Astrocyte of the spinal cord (primary cell): Measurements from ENCODE around the gene LMO4.

Source experiments
- DNase-seq: peaks from one replicate; pipeline ENCODE4 v3.0.0; 2011; ENCODE audit warnings: low read depth, low spot score
- H3K4me3 ChIP-seq: 2 replicates; pipeline ENCODE4 v1.5.1; 2011; ENCODE audit warnings: low read depth, mild to moderate bottlenecking, low read length, moderate library complexity
- CTCF ChIP-seq: IDR thresholded peaks from 2 replicates; pipeline ENCODE4 v1.5.1; 2012; ENCODE audit warnings: low read depth, mild to moderate bottlenecking, low read length, inconsistent platforms
- in situ Hi-C: cut with HindIII; loops from 2 replicates; pipeline ENCODE4 v1.10.0; 2017; ENCODE audit warnings: low sequenced_read_pairs

The LMO4 gene

GRCh38 chr1:87337606-87338005, 8.9 kb downstream of the LMO4 start:
- in situ Hi-C loops, result no loop called here
- TF ChIP-seq CTCF, result no peak
- H3K4me3 ChIP-seq, result no peak overlapping the region
- DNase-seq, result no peak

GRCh38 chr1:87338566-87338965, 9.9 kb downstream of the LMO4 start:
- TF ChIP-seq CTCF, result no peak
- in situ Hi-C loops, result no loop called here
- DNase-seq, result no peak
- H3K4me3 ChIP-seq, result no peak overlapping the region

- DNase-seq, result no peak
- no peak for TF ChIP-seq CTCF
- no peak overlapping the region for H3K4me3 ChIP-seq
- in situ Hi-C loops, result no loop called here
These were observed 15.6 kb downstream of the LMO4 start for GRCh38 chr1:87344231-87344630.

GRCh38 chr1:87346130-87346814, 17.6 kb downstream of the LMO4 start:
- in situ Hi-C loops, result no loop called here
- no peak overlapping the region for H3K4me3 ChIP-seq
- no peak for TF ChIP-seq CTCF

GRCh38 chr1:87348341-87349019, 19.8 kb downstream of the LMO4 start:
- TF ChIP-seq CTCF, result no peak
- in situ Hi-C loops, result no loop called here
- H3K4me3 ChIP-seq, result no peak overlapping the region
- DNase-seq, result no peak

More at GRCh38 chr1:87346130-87346814, 17.6 kb downstream of the LMO4 start:
- no peak for DNase-seq

GRCh38 chr1:87349036-87349435, 20.4 kb downstream of the LMO4 start:
- in situ Hi-C loops, result no loop called here
- no peak overlapping the region for H3K4me3 ChIP-seq
- DNase-seq, result no peak
- TF ChIP-seq CTCF, result no peak
